GM20431 (cell line): ENCODE results near the gene HMG20A.
"Not testable (repeated sequence)": the region's sequence is repeated elsewhere in the genome, so short reads cannot be mapped to it uniquely, and the experiment has no call there.

Experiments
- in situ Hi-C: fragments of 300-500 bp; cut with MseI, MboI; formaldehyde crosslinking; loops from one replicate; pipeline ENCODE4 v1.15.0; 2020; ENCODE audit warnings: low sequenced_read_pairs; ENCODE audit not compliant: unreplicated experiment

Gene HMG20A

DNA sequence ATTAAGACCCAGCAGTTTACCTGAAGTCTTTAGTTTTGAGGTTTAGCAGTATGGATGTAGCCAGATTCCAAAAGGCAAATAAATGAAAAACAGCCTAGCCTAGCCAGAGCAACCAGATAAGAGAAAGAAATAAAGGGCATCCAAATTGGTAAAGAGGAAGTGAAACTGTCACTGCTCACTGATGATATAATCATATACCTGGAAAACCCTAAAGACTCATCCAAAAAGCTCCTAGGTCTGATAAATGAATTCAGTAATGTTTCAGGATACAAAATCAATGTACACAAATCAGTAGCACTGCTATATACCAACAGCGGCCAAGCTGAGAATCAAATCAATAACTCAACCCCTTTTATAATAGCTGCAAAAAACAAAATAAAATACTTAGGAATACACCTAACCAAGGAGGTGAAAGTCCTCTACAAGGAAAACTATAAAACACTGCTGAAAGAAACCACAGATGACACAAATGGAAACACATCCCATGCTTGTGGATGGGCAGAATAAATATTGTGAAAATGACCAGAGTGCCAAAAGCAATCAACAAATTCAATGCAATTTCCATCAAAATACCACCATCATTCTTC, 14.4 kb upstream of the HMG20A start:
- in situ Hi-C loops, result not testable (repeated sequence)

DNA sequence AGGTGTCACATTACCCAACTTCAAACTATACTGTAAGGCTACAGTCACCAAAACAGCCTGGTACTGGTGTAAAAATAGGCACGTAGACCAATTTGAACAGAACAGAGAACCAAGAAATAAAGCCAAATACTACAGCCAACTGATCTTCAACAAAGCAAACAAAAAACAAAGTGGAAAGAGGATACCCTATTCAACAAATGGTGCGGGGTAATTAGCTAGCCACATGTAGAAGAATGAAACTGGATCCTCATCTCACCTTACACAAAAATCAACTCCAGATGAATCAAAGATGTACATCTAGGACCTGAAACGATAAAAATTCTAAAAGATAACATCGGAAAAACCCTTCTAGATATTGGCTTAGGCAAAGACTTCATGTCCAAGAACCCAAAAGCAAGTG, 13.8 kb upstream of the HMG20A start:
- in situ Hi-C loops, result no loop called here

DNA sequence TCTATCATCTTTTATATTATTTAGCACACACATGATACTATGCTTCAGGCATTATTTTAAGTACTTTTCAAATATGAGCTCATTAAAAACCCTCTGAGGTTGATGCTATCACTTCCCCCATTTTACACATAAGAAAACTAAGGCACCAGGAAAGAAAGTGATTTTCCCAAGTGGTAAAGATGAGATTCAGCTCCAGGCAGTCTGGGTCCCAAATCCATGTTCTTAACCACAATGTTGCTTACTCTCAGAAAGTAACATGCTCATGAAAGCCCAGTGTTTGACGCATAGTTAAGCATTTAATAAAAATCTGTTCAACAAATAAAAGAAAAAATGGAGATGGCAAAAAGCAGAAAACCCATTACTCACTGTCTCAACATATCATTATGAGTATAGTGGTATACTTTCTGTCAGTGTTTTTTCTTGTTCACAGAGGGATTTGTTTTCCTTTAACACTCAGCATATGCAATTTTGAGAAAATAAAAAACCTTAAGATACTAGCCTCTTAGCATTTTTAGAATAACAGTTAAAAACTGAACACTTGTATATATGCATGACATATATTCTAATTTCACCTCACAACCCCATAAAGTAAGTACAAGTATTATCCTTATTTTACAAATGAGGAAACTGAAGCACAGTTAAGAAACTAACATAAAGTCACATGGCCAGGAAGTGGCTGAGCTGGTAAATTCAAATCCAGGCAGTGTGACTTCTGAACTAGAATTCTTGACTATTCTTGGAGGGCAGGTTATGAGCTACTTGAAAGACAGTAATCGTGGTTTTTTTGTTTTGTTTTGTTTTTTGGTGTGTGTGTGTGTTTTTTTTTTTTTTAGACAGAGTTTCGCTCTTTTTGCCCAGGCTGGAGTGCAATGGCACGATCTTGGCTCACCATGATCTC, 11.2 kb upstream of the HMG20A start:
- in situ Hi-C loops, result no loop called here

- in situ Hi-C loops, result not testable (repeated sequence)
Observed at GRCh38 chr15:77410157-77410500, 10.6 kb upstream of the HMG20A start.

GRCh38 chr15:77410701-77411618, 9.7 kb upstream of the HMG20A start:
- in situ Hi-C loops, result no loop called here

- in situ Hi-C loops, result no loop called here
Observed at GRCh38 chr15:77411619-77411976, 9.1 kb upstream of the HMG20A start.

DNA sequence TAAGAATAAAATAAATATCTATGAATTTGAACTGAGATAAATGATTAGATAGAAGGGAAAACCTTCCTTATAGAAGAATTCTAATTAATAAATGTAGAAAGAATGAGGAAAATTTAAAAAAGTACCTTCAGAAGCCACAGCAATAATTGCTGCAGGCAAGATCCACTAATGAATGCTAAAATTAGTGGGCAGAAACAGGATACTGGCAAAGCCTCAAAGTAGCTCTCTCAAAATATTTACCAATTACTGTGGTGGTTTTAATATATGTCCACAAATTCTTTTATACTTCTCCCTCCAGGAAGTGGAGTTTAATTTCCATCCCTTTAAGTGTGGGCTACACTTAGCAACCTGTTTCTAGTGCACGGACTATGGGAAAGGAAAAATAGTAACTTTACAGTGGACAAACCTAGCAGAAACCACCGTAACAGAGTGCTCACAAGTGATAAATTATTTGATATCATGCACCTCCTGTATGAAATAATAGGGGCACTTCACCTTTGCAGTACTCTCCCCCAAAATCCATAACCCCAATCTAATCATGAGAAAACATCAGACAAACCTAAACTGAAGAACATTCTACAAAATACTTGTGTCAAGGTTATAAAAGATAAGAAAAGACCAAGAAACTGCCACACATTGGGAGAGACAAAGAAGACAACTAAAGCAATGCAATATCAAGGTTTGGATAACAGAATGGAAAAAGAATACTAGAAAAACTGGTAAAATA, 7.6 kb upstream of the HMG20A start:
- in situ Hi-C loops, result no loop called here

GRCh38 chr15:77413699-77414349, 6.9 kb upstream of the HMG20A start:
- in situ Hi-C loops, result no loop called here

DNA sequence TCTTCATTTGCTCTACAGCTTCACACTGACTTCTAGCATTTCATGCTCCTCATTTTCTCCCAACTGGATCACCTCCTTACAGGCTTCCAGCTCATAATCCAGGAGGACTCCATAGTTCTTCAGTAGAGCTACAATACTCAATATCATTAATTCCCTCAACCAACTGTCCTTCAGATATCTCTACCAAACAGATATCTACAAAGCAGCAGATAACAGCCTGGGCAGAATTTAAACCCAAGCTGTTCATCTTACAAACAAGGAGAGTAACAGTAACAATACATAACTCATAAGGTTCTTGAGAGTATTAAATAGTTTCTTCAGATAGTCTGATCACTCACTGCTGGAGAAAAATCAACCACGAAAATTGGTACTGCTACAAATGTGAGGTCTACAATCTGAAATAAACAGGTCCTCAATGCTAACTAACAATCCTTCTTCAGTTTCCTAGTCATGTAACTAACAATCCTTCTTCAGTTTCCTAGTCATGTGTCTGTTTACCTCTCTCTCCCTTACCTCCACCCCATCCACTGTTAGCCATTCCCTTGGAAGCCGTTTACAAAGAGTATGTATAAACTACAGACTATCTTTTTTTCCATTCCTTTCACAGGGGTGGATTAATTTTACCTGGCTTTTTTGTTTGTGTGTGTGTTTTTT, 5.8 kb upstream of the HMG20A start:
- in situ Hi-C loops, result no loop called here

DNA sequence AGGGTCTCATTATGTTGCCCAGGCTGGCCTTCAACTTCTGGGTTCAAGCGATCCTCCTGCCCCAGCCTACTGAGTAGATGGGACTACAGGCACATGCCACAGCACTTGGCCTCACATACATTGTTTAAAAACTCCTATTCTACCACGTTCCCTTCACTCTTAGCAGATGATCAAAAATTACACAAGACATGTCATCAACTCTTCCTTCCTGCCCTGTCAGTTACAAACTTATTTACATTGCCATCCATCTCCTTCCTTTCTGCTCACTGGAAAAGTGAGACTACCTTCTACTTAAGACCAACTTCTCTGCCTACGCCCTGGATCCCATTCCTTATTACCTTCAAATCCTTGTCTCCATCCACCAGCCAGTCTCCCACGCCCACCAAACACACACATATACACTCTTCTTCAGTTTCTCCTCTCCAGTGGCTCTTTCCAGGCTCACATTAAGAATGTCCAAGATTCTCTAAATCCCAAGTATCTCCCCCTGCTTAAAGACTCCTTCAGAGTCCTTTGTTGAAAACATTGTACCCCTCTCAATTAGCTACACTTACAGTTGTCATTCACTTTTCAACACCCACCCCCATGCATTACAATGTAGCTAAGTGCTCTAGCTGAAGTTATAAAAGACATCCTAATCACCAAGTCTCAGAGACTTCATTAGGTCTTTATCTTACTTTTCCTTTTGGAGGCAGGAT, 5.1 kb upstream of the HMG20A start:
- in situ Hi-C loops, result no loop called here

DNA sequence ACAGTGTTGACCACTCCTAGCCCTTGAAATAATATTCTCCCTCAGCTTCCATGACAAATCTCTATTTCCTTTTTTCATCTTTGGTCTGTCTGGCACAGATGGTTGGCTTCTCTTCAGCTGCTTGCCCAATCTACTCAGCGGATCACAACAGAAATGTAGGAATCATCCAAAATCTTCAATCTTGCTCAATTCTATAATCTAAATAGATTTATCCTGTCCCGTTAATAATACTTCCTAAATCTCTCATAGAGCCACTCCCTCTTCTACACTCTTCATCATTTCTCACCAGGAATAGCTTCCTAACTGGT, 4.6 kb upstream of the HMG20A start:
- in situ Hi-C loops, result no loop called here

DNA sequence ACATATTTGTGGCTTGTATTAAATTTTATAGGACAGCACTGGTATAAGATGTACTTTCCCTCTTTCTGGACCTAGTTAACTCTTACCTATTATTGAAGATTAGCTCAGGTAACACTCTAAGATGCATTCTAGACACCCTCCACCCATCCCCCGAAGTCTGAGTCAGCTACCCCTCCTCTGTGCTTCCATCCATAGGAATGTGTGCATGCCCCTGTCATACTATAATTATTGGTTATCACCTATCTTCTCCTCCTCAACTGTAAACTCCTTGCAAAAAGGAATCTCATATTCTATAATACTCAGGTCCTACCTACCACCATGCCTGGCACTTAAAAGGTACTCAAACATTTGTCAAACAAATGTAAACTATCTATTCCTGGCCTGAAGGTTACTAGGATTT, 3.7 kb upstream of the HMG20A start:
- in situ Hi-C loops, result no loop called here

DNA sequence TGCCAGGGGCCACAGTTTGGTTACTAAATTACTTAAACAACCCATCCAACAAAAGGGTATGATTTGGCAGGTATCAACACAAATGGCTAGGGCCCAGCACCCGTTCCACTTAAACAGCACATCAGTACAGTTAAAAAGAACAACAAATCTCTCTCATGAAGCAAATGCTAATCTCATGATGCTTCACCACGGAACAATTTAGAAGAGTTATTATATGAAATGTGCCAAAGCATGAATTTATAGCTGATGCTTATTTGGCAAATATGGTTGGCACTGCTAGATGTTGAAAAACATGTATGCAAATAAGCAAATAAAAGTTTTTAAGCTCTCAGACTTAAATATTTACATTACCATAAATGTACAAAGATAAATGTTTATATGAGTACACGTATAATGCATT, 3.1 kb upstream of the HMG20A start:
- in situ Hi-C loops, result no loop called here

DNA sequence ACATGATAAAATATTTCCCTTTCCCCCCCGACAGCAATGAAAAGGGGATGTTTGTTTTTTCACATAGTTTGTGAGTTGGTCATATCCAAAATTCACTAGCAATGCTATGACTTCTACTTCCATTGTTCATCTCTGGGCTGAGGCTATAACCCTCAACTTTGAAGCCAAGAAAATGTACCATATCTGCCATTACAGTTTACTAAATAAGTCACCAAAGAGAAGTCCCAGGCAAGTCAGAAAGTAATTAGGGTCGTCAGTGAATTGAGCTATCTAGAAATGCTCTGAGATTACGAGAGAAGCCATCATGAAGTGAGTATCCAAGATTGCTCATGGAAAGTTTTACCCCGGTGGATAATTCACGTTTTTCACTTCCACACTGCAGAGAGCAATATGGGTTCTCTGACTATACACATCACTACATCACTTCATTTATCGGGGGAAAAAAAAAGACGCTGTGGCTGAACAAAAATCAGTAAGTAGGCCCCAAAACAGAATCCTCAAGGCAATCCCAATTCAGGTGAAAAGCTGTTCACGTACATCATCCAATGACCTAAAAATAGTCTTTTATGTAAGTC, 2.2 kb upstream of the HMG20A start:
- in situ Hi-C loops, result no loop called here

- in situ Hi-C loops, result no loop called here
Observed at GRCh38 chr15:77418966-77419835, 1.5 kb upstream of the HMG20A start.

- in situ Hi-C loops, result no loop called here
Observed at GRCh38 chr15:77419836-77420609, 665 bp upstream of the HMG20A start, which contains the start of gene PEAK1. Gene PEAK1 (minus strand): TSS chr15:77420104. CDS start chr15:77181926, 238,178 bp downstream.

- in situ Hi-C loops, result no loop called here
Observed at GRCh38 chr15:77421370-77421700, 647 bp downstream of the HMG20A start.
